ENCODE measurements around the gene SRRM2. TPM values are rescaled to one million over a fixed set of nuclear protein-coding genes. Genes with fewer than 3 reads are reported as not detected.

Gene SRRM2
- total RNA-seq (1,344 TPM), polyA plus RNA-seq (10 to 100 TPM; 29.8 to 40.2 (median 36.4) TPM)

- ATAC-seq (ENCODE audit: low read depth in 2 of 2) (peak; percentile 86 to 87), DNase-seq (peak; percentile 90 to 98 (median 97))
- H3K4me1 Mint-ChIP-seq, result peaks cover 32 to 55% (median 34%) of the 10 kb centered on the region in 4 donors
- H3K27ac ChIP-seq (ENCODE audit: insufficient read depth, low read length, poor library complexity, severe bottlenecking), result peak within 1 kb of the TSS; percentile 99
- peaks cover 5% of the 10 kb centered on the region for H3K27me3 Mint-ChIP-seq
- H3K27ac Mint-ChIP-seq, result peak within 1 kb of the TSS; percentile 98 to 99 (median 99)
- peaks cover 43% of the 10 kb centered on the region for H3K4me1 ChIP-seq (ENCODE audit: control insufficient read depth, insufficient read depth, low read length, poor library complexity, severe bottlenecking)
- peaks cover 0 to 5% of the 10 kb centered on the region in 2 experiments for H3K9me3 ChIP-seq (ENCODE audit: control insufficient read depth in 2 of 2, low read length in 2 of 2)
- peaks cover 0 to 10% (median 0%) of the 10 kb centered on the region in 7 donors for H3K9me3 Mint-ChIP-seq
- H3K36me3 Mint-ChIP-seq, result peaks cover 28% of the 10 kb centered on the region
- peaks cover 14% of the 10 kb centered on the region for H3K36me3 ChIP-seq (ENCODE audit: control insufficient read depth, insufficient read depth, low read length)
- H3K4me3 Mint-ChIP-seq, result peak within 1 kb of the TSS; percentile 92 to 97 (median 96)
- H3K27me3 ChIP-seq (ENCODE audit: control insufficient read depth, insufficient read depth, low read length), result no peaks in the 10 kb centered on the region
- peak within 1 kb of the TSS; percentile 98 for H3K4me3 ChIP-seq (ENCODE audit: low read depth, low read length)
These were observed at the start of gene SRRM2 for GRCh38 chr16:2752035-2752849. TSS of gene SRRM2 (plus strand) at chr16:2752638. CDS start at chr16:2756365, 3,727 bp downstream.

DNA sequence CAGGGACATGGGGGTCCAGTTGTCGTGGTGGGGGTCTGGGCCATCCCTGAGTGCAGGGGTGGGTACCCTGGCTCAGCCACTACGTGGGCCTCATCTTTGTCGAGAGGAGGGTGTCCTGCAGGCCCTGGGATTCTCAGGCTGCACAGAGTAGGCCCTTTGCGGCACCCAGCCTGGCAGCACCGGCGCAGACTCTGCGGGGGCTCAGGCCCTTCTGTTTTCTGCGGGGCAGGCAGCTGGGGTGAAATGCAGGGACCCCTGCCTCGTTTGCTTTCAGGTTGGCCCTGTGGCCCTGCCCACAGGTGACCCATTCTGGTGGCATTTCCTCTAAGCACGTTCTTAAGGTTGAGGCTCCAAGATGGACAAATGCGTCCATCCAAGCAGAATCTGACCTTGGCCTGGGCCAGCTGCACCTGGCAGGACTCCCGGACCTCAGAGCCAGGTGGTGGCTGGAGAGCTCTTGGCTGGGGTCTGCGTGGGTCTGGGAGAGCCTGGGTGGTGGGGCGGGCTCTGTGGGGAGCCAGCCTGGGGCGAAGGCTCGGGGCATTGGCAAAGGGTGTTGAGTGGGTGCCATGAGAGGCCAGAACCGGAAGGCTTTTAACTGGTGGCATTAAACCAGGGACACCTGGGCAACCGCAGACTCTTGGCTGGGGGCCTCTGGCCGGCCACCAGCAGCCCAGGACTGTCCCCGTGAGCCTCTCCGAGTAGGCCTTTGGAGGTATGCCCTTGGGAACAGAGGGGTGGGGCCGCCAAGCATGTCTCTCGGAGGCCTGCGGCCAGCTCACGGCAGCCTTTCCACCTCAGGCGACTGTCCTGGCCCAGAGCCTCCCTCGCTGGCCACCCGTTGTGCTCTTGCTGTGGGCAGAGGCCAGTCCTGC lies 49.3 kb upstream of the SRRM2 start:
- H3K9me3 Mint-ChIP-seq, result no peaks in the 10 kb centered on the region
- no peaks in the 10 kb centered on the region for H3K27me3 ChIP-seq (ENCODE audit: control insufficient read depth, insufficient read depth, low read length)
- ATAC-seq (ENCODE audit: low read depth in 2 of 2) (no peak), DNase-seq (no peak)
- no peaks in the 10 kb centered on the region for H3K9me3 ChIP-seq (ENCODE audit: control insufficient read depth in 2 of 2, low read length in 2 of 2)
- peaks cover 44% of the 10 kb centered on the region for H3K36me3 ChIP-seq (ENCODE audit: control insufficient read depth, insufficient read depth, low read length)
- H3K4me1 Mint-ChIP-seq, result no peaks in the 10 kb centered on the region
- no peak overlapping the region for H3K4me3 ChIP-seq (ENCODE audit: low read depth, low read length)
- H3K36me3 Mint-ChIP-seq, result peaks cover 4% of the 10 kb centered on the region
- H3K27ac Mint-ChIP-seq, result no peak overlapping the region
- H3K4me1 ChIP-seq (ENCODE audit: control insufficient read depth, insufficient read depth, low read length, poor library complexity, severe bottlenecking), result no peaks in the 10 kb centered on the region
- no peaks in the 10 kb centered on the region for H3K27me3 Mint-ChIP-seq
- no peak overlapping the region for H3K27ac ChIP-seq (ENCODE audit: insufficient read depth, low read length, poor library complexity, severe bottlenecking)
- no peak overlapping the region for H3K4me3 Mint-ChIP-seq

- no peak for DNase-seq
- Mint-ChIP-seq H3K27ac (no peak overlapping the region), H3K4me1 (no peaks in the 10 kb centered on the region), H3K4me3 (no peak overlapping the region), H3K9me3 (no peaks in the 10 kb centered on the region), H3K36me3 (peaks cover 6% of the 10 kb centered on the region), H3K27me3 (no peaks in the 10 kb centered on the region)
- Histone ChIP-seq H3K9me3 (ENCODE audit: control insufficient read depth in 2 of 2, low read length in 2 of 2) (no peaks in the 10 kb centered on the region), H3K4me1 (ENCODE audit: control insufficient read depth, insufficient read depth, low read length, poor library complexity, severe bottlenecking) (no peaks in the 10 kb centered on the region), H3K27ac (ENCODE audit: insufficient read depth, low read length, poor library complexity, severe bottlenecking) (no peak overlapping the region), H3K4me3 (ENCODE audit: low read depth, low read length) (no peak overlapping the region), H3K36me3 (ENCODE audit: control insufficient read depth, insufficient read depth, low read length) (peaks cover 44% of the 10 kb centered on the region), H3K27me3 (ENCODE audit: control insufficient read depth, insufficient read depth, low read length) (no peaks in the 10 kb centered on the region)
- no peak for ATAC-seq (ENCODE audit: low read depth in 2 of 2)
These were observed 48.1 kb upstream of the SRRM2 start for GRCh38 chr16:2704166-2704982.

- Mint-ChIP-seq H3K4me3 (no peak overlapping the region), H3K36me3 (peaks cover 6% of the 10 kb centered on the region), H3K27me3 (no peaks in the 10 kb centered on the region), H3K27ac (no peak overlapping the region), H3K4me1 (no peaks in the 10 kb centered on the region), H3K9me3 (no peaks in the 10 kb centered on the region)
- no peak for ATAC-seq (ENCODE audit: low read depth in 2 of 2)
- H3K27ac ChIP-seq (ENCODE audit: insufficient read depth, low read length, poor library complexity, severe bottlenecking), result no peak overlapping the region
- DNase-seq, result no peak
- H3K27me3 ChIP-seq (ENCODE audit: control insufficient read depth, insufficient read depth, low read length), result no peaks in the 10 kb centered on the region
- H3K4me1 ChIP-seq (ENCODE audit: control insufficient read depth, insufficient read depth, low read length, poor library complexity, severe bottlenecking), result no peaks in the 10 kb centered on the region
- H3K9me3 ChIP-seq (ENCODE audit: control insufficient read depth in 2 of 2, low read length in 2 of 2), result no peaks in the 10 kb centered on the region
- H3K4me3 ChIP-seq (ENCODE audit: low read depth, low read length), result no peak overlapping the region
- H3K36me3 ChIP-seq (ENCODE audit: control insufficient read depth, insufficient read depth, low read length), result peaks cover 39% of the 10 kb centered on the region
These were observed 47.5 kb upstream of the SRRM2 start for GRCh38 chr16:2704983-2705275.

- DNase-seq, result no peak
- H3K27me3 Mint-ChIP-seq, result no peaks in the 10 kb centered on the region
- H3K36me3 Mint-ChIP-seq, result peaks cover 6% of the 10 kb centered on the region
- H3K27ac Mint-ChIP-seq, result no peak overlapping the region
- no peak overlapping the region for H3K4me3 Mint-ChIP-seq
- no peaks in the 10 kb centered on the region for H3K27me3 ChIP-seq (ENCODE audit: control insufficient read depth, insufficient read depth, low read length)
- H3K4me1 Mint-ChIP-seq, result peaks cover 0 to under 1% (median 0%) of the 10 kb centered on the region in 4 donors
- no peak overlapping the region for H3K4me3 ChIP-seq (ENCODE audit: low read depth, low read length)
- H3K4me1 ChIP-seq (ENCODE audit: control insufficient read depth, insufficient read depth, low read length, poor library complexity, severe bottlenecking), result no peaks in the 10 kb centered on the region
- no peaks in the 10 kb centered on the region for H3K9me3 ChIP-seq (ENCODE audit: control insufficient read depth in 2 of 2, low read length in 2 of 2)
- no peak overlapping the region for H3K27ac ChIP-seq (ENCODE audit: insufficient read depth, low read length, poor library complexity, severe bottlenecking)
- ATAC-seq (ENCODE audit: low read depth in 2 of 2), result no peak
- H3K36me3 ChIP-seq (ENCODE audit: control insufficient read depth, insufficient read depth, low read length), result peaks cover 35% of the 10 kb centered on the region
- H3K9me3 Mint-ChIP-seq, result no peaks in the 10 kb centered on the region
These were observed 47.1 kb upstream of the SRRM2 start for GRCh38 chr16:2705351-2705750.

DNA sequence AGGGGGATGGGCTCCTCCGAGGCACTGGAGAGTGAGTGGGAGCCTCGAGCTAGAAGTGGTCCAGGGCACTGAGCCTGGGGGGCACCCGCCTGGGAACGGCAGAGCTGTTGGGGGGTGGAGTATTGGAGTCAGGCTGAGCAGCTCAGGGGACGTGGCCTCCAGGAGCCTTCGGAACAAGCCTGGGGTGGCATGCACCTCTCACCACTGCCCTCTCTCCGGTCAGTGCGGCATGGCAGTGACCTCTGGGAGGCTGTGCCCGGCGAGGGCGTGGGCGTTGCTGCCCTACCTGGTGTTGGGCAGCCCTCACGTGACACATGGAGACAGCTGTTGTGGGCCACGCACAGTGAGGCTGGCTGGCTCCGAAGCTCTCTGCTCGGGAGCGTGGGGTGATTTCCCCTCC lies 46.4 kb upstream of the SRRM2 start:
- H3K36me3 Mint-ChIP-seq, result peaks cover 6% of the 10 kb centered on the region
- H3K27me3 ChIP-seq (ENCODE audit: control insufficient read depth, insufficient read depth, low read length), result no peaks in the 10 kb centered on the region
- H3K27ac Mint-ChIP-seq, result no peak overlapping the region
- DNase-seq, result no peak
- H3K4me1 ChIP-seq (ENCODE audit: control insufficient read depth, insufficient read depth, low read length, poor library complexity, severe bottlenecking), result no peaks in the 10 kb centered on the region
- H3K4me1 Mint-ChIP-seq, result peaks cover 0 to 5% (median 1%) of the 10 kb centered on the region in 4 donors
- peaks cover 0 to 2% (median 0%) of the 10 kb centered on the region in 7 donors for H3K9me3 Mint-ChIP-seq
- peaks cover 33% of the 10 kb centered on the region for H3K36me3 ChIP-seq (ENCODE audit: control insufficient read depth, insufficient read depth, low read length)
- ATAC-seq (ENCODE audit: low read depth in 2 of 2), result no peak
- no peak overlapping the region for H3K4me3 ChIP-seq (ENCODE audit: low read depth, low read length)
- H3K27ac ChIP-seq (ENCODE audit: insufficient read depth, low read length, poor library complexity, severe bottlenecking), result no peak overlapping the region
- no peak overlapping the region for H3K4me3 Mint-ChIP-seq
- no peaks in the 10 kb centered on the region for H3K27me3 Mint-ChIP-seq
- no peaks in the 10 kb centered on the region for H3K9me3 ChIP-seq (ENCODE audit: control insufficient read depth in 2 of 2, low read length in 2 of 2)

GRCh38 chr16:2706611-2707311 lies 45.7 kb upstream of the SRRM2 start:
- Histone ChIP-seq H3K36me3 (ENCODE audit: control insufficient read depth, insufficient read depth, low read length) (peaks cover 33% of the 10 kb centered on the region), H3K4me3 (ENCODE audit: low read depth, low read length) (no peak overlapping the region), H3K9me3 (ENCODE audit: control insufficient read depth in 2 of 2, low read length in 2 of 2) (no peaks in the 10 kb centered on the region), H3K27me3 (ENCODE audit: control insufficient read depth, insufficient read depth, low read length) (no peaks in the 10 kb centered on the region), H3K27ac (ENCODE audit: insufficient read depth, low read length, poor library complexity, severe bottlenecking) (no peak overlapping the region), H3K4me1 (ENCODE audit: control insufficient read depth, insufficient read depth, low read length, poor library complexity, severe bottlenecking) (no peaks in the 10 kb centered on the region)
- ATAC-seq (ENCODE audit: low read depth in 2 of 2) (no peak), DNase-seq (no peak)
- Mint-ChIP-seq H3K4me3 (no peak overlapping the region), H3K36me3 (peaks cover 6% of the 10 kb centered on the region), H3K9me3 (peaks cover 0 to 2% (median 0%) of the 10 kb centered on the region in 7 donors), H3K4me1 (peaks cover 0 to 5% (median 1%) of the 10 kb centered on the region in 4 donors), H3K27ac (no peak overlapping the region), H3K27me3 (no peaks in the 10 kb centered on the region)

Measured in CD4-positive, CD25-positive, alpha-beta regulatory T cell (primary cell).